SU-DHL-6 (cell line): ENCODE data around the gene NCKAP5.

ENCODE experiments used
- EZH2phosphoT487 ChIP-seq: fragments of 200-600 bp; sonication (generic), shearing (Covaris generic); conservative IDR thresholded peaks from 2 replicates; pipeline ENCODE4 v1.6.1; 2018; ENCODE audit warnings: mild to moderate bottlenecking, antibody characterized with exemption, low read length, moderate library complexity, mixed read lengths
- TF ChIP-seq, protein P1 (sequence below): fragments of 200-600 bp; sonication (generic); IDR thresholded peaks from one replicate; pipeline ENCODE4 v1.5.1; 2017; ENCODE audit warnings: antibody characterized with exemption, mild to moderate bottlenecking, low read length, moderate library complexity; ENCODE audit not compliant: insufficient read depth, poor library complexity, severe bottlenecking

DNA sequence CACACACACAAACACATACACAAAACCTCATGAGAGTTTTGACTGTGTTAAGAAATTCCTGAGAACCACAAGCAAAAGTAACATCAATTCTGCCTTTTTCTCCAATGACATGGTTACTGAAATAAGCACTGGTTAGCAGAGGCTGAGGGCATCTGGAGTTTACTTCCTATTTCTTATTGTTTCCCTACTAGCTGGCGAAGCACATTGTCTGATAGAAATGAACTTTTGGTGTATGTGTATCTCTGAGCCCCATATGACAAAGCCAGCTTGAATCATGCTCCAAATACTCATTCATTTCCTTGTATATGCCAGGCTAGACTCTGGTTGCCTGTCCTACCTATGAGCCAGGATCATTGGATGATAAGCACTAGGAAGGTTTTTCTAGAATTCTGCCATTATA is 203.1 kb downstream of the NCKAP5 start:
- TF ChIP-seq, protein P1, sequence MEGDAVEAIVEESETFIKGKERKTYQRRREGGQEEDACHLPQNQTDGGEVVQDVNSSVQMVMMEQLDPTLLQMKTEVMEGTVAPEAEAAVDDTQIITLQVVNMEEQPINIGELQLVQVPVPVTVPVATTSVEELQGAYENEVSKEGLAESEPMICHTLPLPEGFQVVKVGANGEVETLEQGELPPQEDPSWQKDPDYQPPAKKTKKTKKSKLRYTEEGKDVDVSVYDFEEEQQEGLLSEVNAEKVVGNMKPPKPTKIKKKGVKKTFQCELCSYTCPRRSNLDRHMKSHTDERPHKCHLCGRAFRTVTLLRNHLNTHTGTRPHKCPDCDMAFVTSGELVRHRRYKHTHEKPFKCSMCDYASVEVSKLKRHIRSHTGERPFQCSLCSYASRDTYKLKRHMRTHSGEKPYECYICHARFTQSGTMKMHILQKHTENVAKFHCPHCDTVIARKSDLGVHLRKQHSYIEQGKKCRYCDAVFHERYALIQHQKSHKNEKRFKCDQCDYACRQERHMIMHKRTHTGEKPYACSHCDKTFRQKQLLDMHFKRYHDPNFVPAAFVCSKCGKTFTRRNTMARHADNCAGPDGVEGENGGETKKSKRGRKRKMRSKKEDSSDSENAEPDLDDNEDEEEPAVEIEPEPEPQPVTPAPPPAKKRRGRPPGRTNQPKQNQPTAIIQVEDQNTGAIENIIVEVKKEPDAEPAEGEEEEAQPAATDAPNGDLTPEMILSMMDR: no peak
- no peak for TF ChIP-seq EZH2phosphoT487
